ENCODE data around the gene DMAC1.

DMAC1 gene

DNA sequence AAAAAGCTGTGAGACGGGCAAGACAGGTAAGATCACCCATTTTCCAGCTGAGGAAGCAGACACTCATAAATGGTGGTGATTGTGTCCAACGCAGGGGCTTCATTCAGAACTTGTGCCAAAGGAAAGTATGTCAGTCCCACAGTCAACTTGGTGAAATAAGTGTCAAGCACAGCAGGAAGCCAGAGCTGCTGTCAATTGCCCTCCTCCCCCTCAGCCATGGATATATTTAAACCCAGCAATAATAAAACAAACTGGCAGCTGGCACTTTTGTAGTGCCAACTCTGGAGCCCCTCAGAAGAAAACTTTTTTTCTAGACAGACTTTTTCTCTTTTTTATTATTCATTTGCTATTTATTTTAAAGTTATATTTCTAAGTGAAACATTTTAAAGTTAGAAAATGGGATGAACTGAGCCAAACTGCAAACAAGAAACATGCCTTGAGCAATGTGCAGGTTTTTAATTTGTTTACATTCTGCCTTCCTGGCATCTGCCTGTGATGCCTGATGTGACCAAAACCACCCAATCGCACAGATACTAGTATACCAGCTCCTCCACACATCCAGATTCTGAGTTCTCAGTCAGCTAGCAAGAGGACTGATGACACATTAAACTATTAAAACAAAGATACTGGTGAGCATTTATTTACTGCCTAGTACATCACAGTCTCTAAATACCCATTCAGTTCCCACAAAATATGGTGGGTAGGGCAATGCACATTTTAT lies 17.0 kb downstream of the DMAC1 start:
- no peak for DNase-seq

DNA sequence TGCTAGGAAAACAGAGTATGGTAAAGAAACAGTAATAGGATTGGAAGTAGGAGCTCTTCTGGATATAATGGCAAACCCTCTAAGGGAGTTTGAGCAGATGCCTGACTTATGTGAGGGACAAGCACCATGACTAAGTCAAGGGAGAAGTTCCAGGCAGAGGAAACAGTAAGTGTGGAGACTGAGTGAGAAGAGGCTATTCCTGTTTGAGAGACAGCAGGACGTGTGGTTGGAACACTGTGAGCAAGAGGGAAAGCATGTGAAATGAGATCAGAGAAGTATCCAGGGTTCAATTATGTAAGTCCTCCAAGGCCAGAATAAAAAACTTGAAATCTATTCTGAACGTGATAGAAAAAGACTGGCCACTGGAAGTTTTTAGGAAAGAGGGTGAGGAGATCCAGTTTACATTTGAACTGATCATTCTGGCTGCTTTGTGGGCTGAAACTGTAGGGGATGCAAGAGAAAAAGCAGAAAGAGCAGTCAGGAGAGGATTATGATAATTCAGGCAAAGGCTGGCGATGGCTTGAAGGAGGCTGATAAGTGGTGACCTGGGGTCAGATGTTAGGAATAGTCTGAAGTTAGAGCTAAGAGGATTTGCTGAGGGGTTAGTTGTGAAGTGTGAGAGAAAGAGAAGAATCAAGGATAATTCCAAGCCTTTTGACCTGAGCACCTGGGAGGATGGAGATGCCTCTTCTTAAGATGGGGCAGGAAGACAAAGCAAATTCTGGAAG lies 19.2 kb downstream of the DMAC1 start:
- no peak for DNase-seq

DNA sequence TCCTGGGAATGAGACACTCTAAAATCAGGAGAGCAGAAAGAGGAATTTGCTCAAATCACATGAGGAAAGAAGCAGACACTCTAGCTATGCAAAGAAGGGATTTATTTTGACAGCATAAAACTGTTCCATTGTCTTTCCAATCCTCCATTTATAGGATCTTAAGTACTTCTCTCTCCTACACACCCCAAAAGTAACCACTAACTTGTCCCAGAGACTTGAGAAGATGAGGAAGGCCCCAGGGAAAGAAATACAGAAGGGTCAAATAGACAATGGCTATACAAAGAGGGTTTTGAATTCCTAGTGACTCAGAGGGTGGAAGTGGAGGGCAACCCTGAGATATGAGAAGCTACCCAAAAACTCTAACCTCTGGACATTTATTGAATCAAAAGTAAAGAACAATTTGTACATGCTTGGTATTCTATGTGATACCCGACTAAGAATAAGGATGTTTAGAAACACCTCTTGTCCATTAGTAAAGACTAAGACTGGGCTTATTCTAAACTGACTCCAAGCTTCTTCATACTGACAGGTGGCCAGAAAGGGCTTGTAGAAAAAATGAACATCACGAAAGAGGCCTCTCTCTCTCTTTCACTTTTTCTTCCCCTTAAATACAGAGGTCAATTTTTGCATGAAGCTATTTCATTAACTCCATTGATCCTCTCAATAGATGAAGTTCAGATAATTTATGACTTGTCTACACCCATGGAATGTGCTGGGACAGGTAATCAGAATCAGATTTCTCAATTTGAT lies 20.6 kb downstream of the DMAC1 start:
- DNase-seq: no peak

DNA sequence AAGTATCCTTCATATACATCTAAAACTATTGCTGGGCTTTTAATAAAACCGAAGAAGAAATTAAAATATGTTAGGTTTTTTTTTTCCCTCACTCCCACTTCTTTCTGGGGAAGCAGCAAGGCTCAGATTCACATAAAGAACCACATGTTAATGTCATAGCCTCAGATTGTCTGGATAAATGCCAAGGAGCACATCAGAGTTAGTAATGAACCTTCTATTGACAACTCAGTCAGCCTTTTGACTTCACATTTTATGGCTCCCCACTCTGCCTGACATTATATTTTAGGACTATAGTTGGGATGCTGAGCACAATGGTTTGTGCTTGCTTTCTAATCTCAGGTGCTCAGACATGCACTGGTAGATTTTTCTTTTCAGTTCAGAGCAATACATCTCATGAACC lies 21.8 kb downstream of the DMAC1 start:
- DNase-seq: no peak

DNA sequence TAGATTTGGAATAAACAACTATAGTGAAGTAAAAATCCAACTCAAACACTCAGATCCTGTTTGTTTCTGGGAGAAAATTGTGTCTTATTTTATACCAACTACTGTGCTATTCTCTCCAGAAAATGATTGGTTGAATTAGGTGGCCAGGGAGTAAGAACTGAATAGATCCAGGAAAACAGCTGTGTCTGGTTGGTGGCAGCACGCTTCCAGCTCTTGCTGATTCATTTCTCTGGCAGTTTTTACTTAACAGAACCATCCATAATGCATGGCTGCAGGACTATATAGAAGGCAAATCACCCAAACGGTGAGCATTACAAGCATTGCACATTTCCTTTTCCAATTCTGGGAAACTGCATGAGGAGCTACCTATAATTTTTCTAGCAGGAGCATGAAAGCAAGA lies 29.5 kb downstream of the DMAC1 start:
- no peak for DNase-seq

DNA sequence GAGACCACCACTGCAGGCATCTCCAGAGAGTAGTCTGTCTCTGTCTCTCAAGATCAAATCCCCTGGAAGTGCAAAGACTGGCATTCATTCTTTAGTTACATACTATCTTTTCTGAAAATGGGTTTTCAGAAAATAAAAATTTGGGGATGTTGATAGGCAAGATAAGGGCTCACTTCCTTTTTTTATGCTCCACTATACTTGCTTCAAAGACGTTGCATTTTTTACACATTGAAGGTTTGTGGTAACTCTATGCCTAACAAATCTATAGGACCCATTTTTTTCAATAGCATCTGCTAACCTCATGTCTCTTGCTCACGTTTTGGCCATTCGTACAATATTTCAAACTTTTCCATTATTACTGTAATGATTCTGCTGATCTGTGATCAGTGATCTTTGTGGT lies 37.0 kb downstream of the DMAC1 start:
- DNase-seq: no peak

DNA sequence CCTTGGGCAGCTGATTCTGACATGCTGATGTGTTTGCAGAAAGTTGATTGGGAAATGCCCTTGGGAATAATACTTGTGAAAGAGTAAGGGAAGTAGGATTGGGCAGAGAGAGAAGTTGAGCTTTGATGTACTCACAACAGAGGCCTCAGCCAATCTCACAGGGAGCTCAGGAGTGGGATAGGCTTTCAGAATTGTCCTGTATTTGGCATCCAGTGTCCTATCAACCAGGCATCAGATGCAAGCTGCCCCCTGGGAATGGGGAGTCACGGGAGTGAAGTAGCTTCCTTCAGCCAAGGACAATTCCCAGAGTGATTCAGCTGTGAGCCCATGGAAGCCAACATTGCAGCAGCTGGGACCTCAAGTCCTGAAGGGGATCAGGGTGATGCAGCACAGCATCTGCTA lies 39.6 kb downstream of the DMAC1 start:
- no peak for DNase-seq

DNA sequence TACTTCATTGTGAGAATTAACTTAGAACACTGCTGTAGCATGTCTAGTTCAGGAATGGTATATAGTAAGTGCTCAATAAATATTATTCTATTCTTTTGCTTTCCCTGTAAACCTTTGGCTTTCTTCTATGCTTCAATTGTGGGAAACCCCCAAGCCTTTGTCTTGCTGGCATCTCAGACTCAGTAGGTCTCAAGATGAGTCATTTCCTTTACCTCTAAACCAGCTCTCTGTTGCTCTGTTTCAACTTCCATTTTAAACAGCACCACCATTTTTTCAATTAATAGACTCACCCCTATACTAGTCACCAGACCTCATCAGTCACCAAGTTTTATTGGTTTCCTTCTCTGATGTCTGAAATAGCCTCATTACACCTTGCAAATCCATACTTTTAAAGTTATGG lies 43.5 kb downstream of the DMAC1 start:
- DNase-seq: no peak

DNA sequence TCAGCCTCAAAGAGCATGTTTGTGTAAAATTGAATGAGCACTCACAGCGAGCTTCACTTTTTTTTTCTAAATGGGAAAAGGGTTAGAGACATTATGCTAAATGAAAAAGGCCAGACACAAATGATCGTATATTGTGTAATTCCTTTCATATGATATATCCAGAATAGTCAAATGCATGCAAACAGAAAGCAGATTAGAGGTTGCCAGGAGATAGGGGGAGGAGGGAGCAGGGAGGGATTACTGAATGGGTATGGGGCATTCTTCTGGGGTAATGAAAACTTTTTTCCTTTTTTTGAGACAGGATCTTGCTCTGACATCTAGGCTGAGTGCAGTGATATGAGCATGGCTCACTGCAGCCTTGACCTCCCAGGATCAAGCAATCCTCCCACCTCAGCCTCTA lies 47.1 kb downstream of the DMAC1 start:
- no peak for DNase-seq
